ENCODE data around the gene KIF12.

The KIF12 gene

DNA sequence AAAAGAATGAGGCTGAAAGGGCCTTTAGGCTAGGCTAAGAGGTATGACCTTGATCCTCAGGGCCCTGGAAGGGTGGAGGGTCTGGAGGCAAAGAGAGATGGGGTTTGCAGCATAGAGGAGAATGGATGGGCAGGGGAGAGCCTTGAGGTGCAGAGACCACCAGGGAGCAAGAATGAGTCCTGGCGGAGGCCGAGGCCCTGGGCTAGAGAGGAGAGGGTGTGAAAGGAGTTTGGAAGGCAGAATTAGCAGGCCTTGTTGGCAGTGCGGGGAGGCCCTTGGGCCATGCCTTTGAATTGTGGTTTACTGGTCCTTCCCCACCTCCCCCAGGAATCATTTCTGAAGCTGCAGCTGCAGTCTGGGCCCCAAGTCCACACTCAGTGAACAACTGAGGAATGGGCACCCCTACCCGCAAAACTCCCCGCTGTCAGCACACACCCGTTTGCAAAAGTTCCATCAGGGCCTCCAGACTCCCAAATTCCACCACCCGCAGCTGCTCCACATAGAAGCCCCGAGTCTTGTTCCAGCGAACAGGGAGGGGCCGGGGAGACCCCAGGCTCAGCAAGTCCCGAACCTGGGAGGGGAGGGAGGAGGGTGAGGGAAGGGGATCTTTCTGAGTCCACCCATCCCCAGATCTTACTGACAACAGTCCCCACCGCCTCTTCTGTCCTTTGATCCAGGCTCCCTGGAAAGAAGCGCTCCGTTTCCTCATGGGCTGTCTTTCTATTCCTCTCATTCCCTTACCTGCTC is 2.1 kb downstream of the KIF12 start:
- Histone ChIP-seq H3K79me2 (ENCODE audit: low read length) (no peaks in the 10 kb centered on the region), H3K27me3 (replicated peaks; ENCODE audit: insufficient read depth, low read length) (no peaks in the 10 kb centered on the region), H3K4me2 (ENCODE audit: low read depth, low read length) (no peak overlapping the region), H3K36me3 (replicated peaks; ENCODE audit: insufficient read depth, low read length) (no peaks in the 10 kb centered on the region), H2AFZ (ENCODE audit: low read length) (no peak overlapping the region), H3K9ac (ENCODE audit: low read length) (no peak overlapping the region), H3F3A (ENCODE audit: insufficient read depth, low read length) (no peaks in the 10 kb centered on the region), H3K9me2 (replicated peaks; ENCODE audit: insufficient read depth, low read length) (no peaks in the 10 kb centered on the region), H4K20me1 (ENCODE audit: insufficient read depth, low read length) (no peaks in the 10 kb centered on the region), H3K4me3 (ENCODE audit: low read length) (no peak overlapping the region), H3K27ac (ENCODE audit: low read length) (no peak overlapping the region), H3K9me3 (replicated peaks; ENCODE audit: insufficient read depth, low read length) (no peaks in the 10 kb centered on the region), H3K4me1 (ENCODE audit: low read length) (no peaks in the 10 kb centered on the region)
- TF ChIP-seq EZH2 (optimal IDR thresholded peaks at IDR 0.05; ENCODE audit: low read depth, low read length) (no peak), EZH2phosphoT487 (IDR thresholded peaks at IDR 0.05; ENCODE audit: low read length) (no peak)
- TF ChIP-seq, protein P1, sequence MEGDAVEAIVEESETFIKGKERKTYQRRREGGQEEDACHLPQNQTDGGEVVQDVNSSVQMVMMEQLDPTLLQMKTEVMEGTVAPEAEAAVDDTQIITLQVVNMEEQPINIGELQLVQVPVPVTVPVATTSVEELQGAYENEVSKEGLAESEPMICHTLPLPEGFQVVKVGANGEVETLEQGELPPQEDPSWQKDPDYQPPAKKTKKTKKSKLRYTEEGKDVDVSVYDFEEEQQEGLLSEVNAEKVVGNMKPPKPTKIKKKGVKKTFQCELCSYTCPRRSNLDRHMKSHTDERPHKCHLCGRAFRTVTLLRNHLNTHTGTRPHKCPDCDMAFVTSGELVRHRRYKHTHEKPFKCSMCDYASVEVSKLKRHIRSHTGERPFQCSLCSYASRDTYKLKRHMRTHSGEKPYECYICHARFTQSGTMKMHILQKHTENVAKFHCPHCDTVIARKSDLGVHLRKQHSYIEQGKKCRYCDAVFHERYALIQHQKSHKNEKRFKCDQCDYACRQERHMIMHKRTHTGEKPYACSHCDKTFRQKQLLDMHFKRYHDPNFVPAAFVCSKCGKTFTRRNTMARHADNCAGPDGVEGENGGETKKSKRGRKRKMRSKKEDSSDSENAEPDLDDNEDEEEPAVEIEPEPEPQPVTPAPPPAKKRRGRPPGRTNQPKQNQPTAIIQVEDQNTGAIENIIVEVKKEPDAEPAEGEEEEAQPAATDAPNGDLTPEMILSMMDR (IDR thresholded peaks at IDR 0.05; ENCODE audit: low read length) = no peak
- DNase-seq = no peak

DNA sequence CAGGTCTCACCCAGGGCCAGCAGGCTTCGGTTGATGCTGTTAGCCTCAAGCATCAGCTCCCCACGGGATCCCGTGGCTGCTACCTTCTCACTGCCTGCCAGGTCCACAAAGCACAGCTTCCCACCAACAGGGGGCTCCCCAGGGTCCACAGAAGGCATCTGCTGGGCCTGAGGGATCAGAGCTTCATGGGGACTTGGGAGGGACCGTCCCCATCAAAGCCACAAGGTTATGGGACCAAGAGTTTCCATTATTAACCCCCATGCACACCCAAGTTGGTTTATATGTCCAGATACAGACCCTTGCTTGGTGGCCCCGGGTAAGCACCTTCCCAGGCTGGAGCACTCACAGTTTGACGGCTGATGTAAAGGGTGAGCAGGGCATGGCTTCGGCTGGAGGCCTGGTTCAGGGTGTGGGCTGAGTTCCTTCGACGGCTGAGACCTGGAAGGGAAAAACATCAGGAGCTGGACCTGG is 3.0 kb downstream of the KIF12 start:
- Histone ChIP-seq H3K4me1 (ENCODE audit: low read length) (no peaks in the 10 kb centered on the region), H3K27me3 (replicated peaks; ENCODE audit: insufficient read depth, low read length) (no peaks in the 10 kb centered on the region), H3K4me2 (ENCODE audit: low read depth, low read length) (no peak overlapping the region), H3K9ac (ENCODE audit: low read length) (no peak overlapping the region), H3K79me2 (ENCODE audit: low read length) (no peaks in the 10 kb centered on the region), H3K27ac (ENCODE audit: low read length) (no peak overlapping the region), H3F3A (ENCODE audit: insufficient read depth, low read length) (no peaks in the 10 kb centered on the region), H3K9me3 (replicated peaks; ENCODE audit: insufficient read depth, low read length) (no peaks in the 10 kb centered on the region), H4K20me1 (ENCODE audit: insufficient read depth, low read length) (no peaks in the 10 kb centered on the region), H3K36me3 (replicated peaks; ENCODE audit: insufficient read depth, low read length) (no peaks in the 10 kb centered on the region), H3K4me3 (ENCODE audit: low read length) (no peak overlapping the region), H3K9me2 (replicated peaks; ENCODE audit: insufficient read depth, low read length) (no peaks in the 10 kb centered on the region), H2AFZ (ENCODE audit: low read length) (no peak overlapping the region)
- no peak for DNase-seq
- TF ChIP-seq EZH2phosphoT487 (IDR thresholded peaks at IDR 0.05; ENCODE audit: low read length) (no peak), EZH2 (optimal IDR thresholded peaks at IDR 0.05; ENCODE audit: low read depth, low read length) (no peak)
- TF ChIP-seq, protein P1 (IDR thresholded peaks at IDR 0.05; ENCODE audit: low read length) = no peak

DNA sequence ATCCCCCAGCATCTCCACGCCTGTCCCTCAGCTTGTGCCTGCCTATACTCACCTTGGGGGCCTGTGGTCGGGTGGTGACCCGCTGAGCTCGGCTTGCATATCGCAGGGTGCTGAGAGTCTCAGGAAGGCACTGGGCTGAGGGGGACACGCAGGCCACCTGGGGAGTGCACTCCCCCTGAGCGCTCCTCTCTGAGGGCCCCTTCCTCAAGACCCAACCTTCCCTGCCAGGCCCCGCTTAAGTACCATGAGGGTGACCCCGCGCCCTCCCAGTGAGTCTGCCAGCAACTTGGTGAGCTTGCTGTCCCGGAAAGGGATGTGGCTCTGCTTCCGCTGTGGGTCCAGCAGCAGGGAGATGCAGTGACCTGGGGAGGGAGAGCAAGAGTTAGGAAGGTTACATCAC is 4.1 kb downstream of the KIF12 start:
- H4K20me1 ChIP-seq (ENCODE audit: insufficient read depth, low read length) = no peaks in the 10 kb centered on the region
- H3K4me1 ChIP-seq (ENCODE audit: low read length) = no peaks in the 10 kb centered on the region
- no peak overlapping the region for H3K4me2 ChIP-seq (ENCODE audit: low read depth, low read length)
- H3K4me3 ChIP-seq (ENCODE audit: low read length) = no peak overlapping the region
- no peaks in the 10 kb centered on the region for H3K9me3 ChIP-seq (replicated peaks; ENCODE audit: insufficient read depth, low read length)
- H3K79me2 ChIP-seq (ENCODE audit: low read length) = no peaks in the 10 kb centered on the region
- no peaks in the 10 kb centered on the region for H3F3A ChIP-seq (ENCODE audit: insufficient read depth, low read length)
- H2AFZ ChIP-seq (ENCODE audit: low read length) = no peak overlapping the region
- H3K9ac ChIP-seq (ENCODE audit: low read length) = no peak overlapping the region
- TF ChIP-seq EZH2 (optimal IDR thresholded peaks at IDR 0.05; ENCODE audit: low read depth, low read length) (no peak), EZH2phosphoT487 (IDR thresholded peaks at IDR 0.05; ENCODE audit: low read length) (no peak)
- TF ChIP-seq, protein P1 (IDR thresholded peaks at IDR 0.05; ENCODE audit: low read length) = no peak
- DNase-seq = no peak
- no peaks in the 10 kb centered on the region for H3K36me3 ChIP-seq (replicated peaks; ENCODE audit: insufficient read depth, low read length)
- no peaks in the 10 kb centered on the region for H3K9me2 ChIP-seq (replicated peaks; ENCODE audit: insufficient read depth, low read length)
- H3K27ac ChIP-seq (ENCODE audit: low read length) = no peak overlapping the region
- no peaks in the 10 kb centered on the region for H3K27me3 ChIP-seq (replicated peaks; ENCODE audit: insufficient read depth, low read length)
